ENCODE measurements around the gene KRTAP1-1.
"Not testable (repeated sequence)": the region's sequence is repeated elsewhere in the genome, so short reads cannot be mapped to it uniquely, and the experiment has no call there.

KRTAP1-1 gene

GRCh38 chr17:41012326-41013120, 28.7 kb downstream of the KRTAP1-1 start:
- no peak for DNase-seq (ENCODE audit: low read depth in 2 of 2)

- DNase-seq (ENCODE audit: low read depth in 2 of 2): no peak
These were observed 30.8 kb downstream of the KRTAP1-1 start for GRCh38 chr17:41010441-41010840.

- DNase-seq (ENCODE audit: low read depth in 2 of 2): no peak
These were observed 31.3 kb downstream of the KRTAP1-1 start for GRCh38 chr17:41009936-41010335.

GRCh38 chr17:41009301-41009760, 31.9 kb downstream of the KRTAP1-1 start:
- no peak for DNase-seq (ENCODE audit: low read depth in 2 of 2)

- DNase-seq (ENCODE audit: low read depth in 2 of 2): no peak
These were observed 32.4 kb downstream of the KRTAP1-1 start, which contains the start of gene KRTAP3-1 for GRCh38 chr17:41008811-41009210. KRTAP3-1 (minus strand) TSS chr17:41009128; CDS start chr17:41009074, 54 bp downstream.

- no peak for DNase-seq (ENCODE audit: low read depth in 2 of 2)
These were observed 36.9 kb downstream of the KRTAP1-1 start for GRCh38 chr17:41004397-41004796.

- no peak for DNase-seq (ENCODE audit: low read depth in 2 of 2)
These were observed 37.3 kb downstream of the KRTAP1-1 start for GRCh38 chr17:41003926-41004325.

- no peak for DNase-seq (ENCODE audit: low read depth in 2 of 2)
These were observed 38.4 kb downstream of the KRTAP1-1 start for GRCh38 chr17:41002814-41003213.

- no peak for DNase-seq (ENCODE audit: low read depth in 2 of 2)
These were observed 39.5 kb downstream of the KRTAP1-1 start for GRCh38 chr17:41001795-41002194.

- DNase-seq (ENCODE audit: low read depth in 2 of 2): not testable (repeated sequence)
These were observed 41.7 kb downstream of the KRTAP1-1 start, which contains the start of gene KRTAP3-2 for GRCh38 chr17:40999563-40999962. KRTAP3-2 (minus strand) TSS chr17:40999906; CDS start chr17:40999853, 53 bp downstream.

- no peak for DNase-seq (ENCODE audit: low read depth in 2 of 2)
These were observed 43.9 kb downstream of the KRTAP1-1 start for GRCh38 chr17:40997361-40997760.

- DNase-seq (ENCODE audit: low read depth in 2 of 2): no peak
These were observed 44.4 kb downstream of the KRTAP1-1 start for GRCh38 chr17:40996829-40997228.

GRCh38 chr17:40995116-40995515, 46.1 kb downstream of the KRTAP1-1 start:
- DNase-seq (ENCODE audit: low read depth in 2 of 2): no peak

GRCh38 chr17:40993839-40994238, 47.4 kb downstream of the KRTAP1-1 start, which contains the start of gene KRTAP3-3:
KRTAP3-3 (minus strand) TSS chr17:40994164; CDS start chr17:40994097, 67 bp downstream.
- DNase-seq (ENCODE audit: low read depth in 2 of 2): no peak

- no peak for DNase-seq (ENCODE audit: low read depth in 2 of 2)
These were observed 48.2 kb downstream of the KRTAP1-1 start for GRCh38 chr17:40993084-40993483.

- DNase-seq (ENCODE audit: low read depth in 2 of 2): no peak
These were observed 48.6 kb downstream of the KRTAP1-1 start for GRCh38 chr17:40992666-40993065.

Data from stimulated activated CD8-positive, alpha-beta memory T cell treated with anti-CD3 and anti-CD28 coated beads, Interleukin-2, amount 100 ng/mL, for 1 hour (primary cell).